ENCODE measurements around the gene GJB2. TPM values are rescaled to one million over a fixed set of nuclear protein-coding genes. Genes with fewer than 3 reads are reported as not detected.

GJB2 gene
- total RNA-seq (2014; rRNA removed; shearing (Covaris generic); ENCODE audit: low replicate concordance) = 0.13 TPM in 1 of 2 replicates, not detected in the other

DNA sequence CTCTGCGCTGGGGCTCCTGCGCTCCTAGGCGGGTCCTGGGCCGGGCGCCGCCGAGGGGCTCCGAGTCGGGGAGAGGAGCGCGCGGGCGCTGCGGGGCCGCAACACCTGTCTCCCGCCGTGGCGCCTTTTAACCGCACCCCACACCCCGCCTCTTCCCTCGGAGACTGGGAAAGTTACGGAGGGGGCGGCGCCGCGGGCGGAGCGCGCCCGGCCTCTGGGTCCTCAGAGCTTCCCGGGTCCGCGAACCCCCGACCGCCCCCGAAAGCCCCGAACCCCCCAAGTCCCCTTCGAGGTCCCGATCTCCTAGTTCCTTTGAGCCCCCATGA lies at the start of gene GJB2:
Gene GJB2, minus strand, starts transcription at position 103 of the 326 bp plus-strand sequence. CDS start 3,357 bp downstream, outside the sequence.
- H3K36me3 ChIP-seq = no peaks in the 10 kb centered on the region
- peaks cover 41% of the 10 kb centered on the region for H3K27me3 ChIP-seq
- peak within 1 kb of the TSS; percentile 40 for H3K4me3 ChIP-seq
- no peaks in the 10 kb centered on the region for H3K9me3 ChIP-seq
- DNase-seq = no peak

DNA sequence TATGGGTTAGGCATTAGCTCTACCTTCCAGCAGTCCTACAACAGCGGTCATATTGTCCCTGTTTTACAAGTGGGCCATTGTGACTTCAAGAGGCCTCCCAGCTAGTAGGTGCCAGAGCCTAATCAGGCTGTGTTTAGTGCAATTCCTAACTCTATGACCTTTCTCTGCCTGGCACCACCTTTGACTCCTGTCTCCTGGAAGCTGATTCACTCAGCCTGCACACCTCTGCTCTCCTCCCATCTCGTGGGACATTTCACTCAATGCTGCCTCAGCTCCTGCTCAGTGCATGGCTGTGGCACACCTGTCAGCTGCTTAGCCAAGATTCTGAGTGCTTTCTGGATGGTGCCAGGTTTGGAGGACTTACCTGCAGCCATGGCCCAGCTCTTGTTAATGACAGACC lies 48.9 kb upstream of the GJB2 start:
- H3K9me3 ChIP-seq = no peaks in the 10 kb centered on the region
- H3K36me3 ChIP-seq = no peaks in the 10 kb centered on the region
- no peak overlapping the region for H3K4me3 ChIP-seq
- no peaks in the 10 kb centered on the region for H3K27me3 ChIP-seq
- no peak for DNase-seq

DNA sequence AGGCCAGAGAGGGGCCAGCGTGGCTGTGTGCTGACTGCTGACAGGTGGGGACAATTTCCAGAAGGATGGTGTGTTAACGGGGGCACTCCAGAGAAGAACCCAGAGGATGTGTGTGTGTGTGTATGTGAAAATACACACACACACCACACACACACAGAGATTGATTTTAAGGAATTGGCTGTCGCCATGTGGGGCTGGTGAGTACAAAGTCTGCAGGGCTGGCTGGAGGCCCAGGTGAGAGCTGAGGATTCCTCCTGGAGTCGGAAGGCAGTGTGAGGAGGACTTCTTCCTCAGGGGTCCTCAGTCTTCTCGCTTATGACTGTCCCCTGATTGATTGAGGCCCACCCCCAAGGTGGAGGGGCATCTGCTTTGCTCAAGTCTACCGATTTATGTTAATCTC lies 47.0 kb upstream of the GJB2 start:
- no peak overlapping the region for H3K4me3 ChIP-seq
- no peaks in the 10 kb centered on the region for H3K27me3 ChIP-seq
- H3K36me3 ChIP-seq = no peaks in the 10 kb centered on the region
- H3K9me3 ChIP-seq = no peaks in the 10 kb centered on the region
- DNase-seq = no peak

DNA sequence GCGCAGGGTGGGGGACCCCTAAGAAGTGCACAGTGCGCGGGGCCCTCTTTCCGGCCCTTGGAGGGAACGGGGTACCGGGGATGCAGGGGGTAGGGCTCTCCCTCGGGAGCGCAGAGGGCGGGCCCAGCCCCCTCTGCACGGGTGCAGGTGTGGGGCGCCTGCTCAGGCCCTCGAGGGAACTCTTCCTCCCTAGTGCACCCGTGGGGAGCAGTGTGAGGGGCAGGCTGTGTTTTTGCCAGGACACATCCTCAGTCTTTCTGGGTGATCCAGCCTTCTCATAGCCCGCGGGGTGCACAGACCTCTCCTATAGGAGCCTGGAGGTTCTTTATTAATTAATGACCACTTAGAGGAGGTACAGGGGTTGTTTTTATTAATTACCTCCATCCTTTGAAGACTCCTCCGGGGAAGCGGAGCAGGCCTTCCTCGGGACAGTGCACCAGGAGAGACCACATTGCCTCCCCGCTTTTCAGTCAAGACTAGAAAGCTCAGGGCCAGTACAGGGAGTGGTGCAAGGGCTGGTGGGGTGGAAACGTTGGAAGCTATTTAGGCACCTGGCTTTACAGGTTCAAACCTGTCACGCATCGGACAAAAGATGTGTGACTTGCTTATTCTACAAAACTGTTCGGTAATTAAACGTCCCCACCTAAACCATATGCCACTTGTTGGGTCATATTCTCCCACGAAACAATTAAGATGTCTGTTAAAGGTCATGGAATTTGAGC lies 40.0 kb upstream of the GJB2 start:
- Histone ChIP-seq H3K4me3 (no peak overlapping the region), H3K36me3 (no peaks in the 10 kb centered on the region), H3K27me3 (no peaks in the 10 kb centered on the region; the same call in none of the 2 replicates), H3K9me3 (no peaks in the 10 kb centered on the region)
- DNase-seq = no peak

DNA sequence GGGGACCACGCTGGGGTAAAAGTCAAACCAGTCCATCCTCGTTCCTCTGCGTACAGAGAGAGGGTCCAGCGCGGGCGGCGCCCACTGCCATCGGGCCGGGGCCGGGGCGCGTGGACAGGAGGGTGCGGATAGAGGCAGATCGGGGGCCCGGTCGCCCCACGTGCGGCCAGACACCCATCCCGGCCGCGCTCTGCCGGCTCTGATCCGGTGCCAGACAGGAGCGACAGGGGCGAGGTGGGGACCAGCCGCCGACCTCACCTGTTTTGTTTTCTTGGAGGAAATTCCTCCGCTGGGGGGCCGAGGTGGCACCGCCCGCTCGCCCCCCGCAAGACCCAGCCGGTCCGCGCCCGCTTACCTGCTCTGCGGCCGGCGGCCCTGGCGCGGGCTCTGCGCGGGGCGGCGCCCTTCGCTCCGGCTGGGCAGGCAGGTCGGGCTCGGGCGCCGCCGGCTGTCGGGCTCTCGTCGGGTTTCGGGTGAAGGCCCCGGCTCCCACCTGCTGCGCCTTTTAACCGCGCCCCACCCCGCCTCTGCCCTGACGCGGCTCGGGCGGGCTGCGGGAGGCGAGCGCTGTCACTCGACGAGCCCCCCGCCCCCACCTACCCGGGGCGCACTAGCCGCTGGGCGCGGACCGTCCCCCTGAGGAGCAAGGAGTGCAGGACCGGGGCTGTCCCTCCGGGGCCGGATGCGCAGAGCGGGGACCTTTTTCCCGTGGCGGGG lies 39.3 kb upstream of the GJB2 start, which contains the start of gene GJB6:
Gene GJB6, minus strand, starts transcription at position 481 of the 717 bp plus-strand sequence. CDS start 8,839 bp downstream, outside the sequence.
- H3K4me3 ChIP-seq = no peak within 1 kb of the TSS
- no peaks in the 10 kb centered on the region for H3K9me3 ChIP-seq
- H3K27me3 ChIP-seq = no peaks in the 10 kb centered on the region; the same call in none of the 2 replicates
- H3K36me3 ChIP-seq = no peaks in the 10 kb centered on the region
- peak; percentile 10 for DNase-seq

DNA sequence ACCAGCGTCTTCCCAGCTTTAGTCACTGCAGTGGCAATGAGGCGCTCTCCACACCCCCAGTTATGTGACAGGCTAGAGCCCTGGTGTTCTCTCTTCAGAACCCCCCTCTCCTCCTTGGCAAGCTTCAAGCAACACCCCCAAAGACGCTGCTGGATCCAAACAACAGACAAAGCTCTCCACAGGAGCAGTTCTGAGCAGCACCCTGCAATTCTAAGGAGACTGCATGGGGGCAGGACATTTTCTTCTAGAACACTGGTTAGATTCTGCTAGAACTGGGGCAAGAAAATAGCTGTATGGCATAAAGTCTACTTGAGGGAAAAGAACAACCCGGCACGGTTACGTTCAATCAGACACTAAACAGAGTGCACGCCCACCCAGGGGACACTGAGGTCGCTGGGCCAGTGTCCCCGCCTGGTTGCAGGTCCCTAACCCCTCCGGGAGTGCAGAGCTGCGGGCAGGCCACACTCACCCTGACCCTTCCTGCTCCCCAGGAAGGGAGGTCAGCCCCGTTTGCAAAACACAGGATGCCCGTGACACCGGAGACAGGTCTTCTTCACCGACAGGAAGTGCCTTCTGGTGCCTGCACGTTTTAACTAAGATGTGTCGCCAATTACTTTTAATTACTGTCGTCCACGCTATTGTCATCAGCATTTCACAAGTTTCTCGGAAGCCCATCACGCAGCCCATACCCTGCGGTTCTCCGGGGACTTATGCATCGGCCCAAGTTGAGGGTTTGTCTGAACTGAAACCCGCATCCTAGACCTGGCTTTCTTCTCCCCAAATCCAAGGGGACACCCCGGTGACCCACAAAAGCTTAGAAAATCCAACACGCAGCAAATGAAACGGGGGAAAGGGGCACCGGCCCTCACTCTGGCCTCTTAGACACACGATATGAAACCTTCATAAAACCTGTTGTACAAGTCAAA lies 38.4 kb upstream of the GJB2 start:
- Histone ChIP-seq H3K27me3 (no peaks in the 10 kb centered on the region; the same call in none of the 2 replicates), H3K36me3 (no peaks in the 10 kb centered on the region), H3K9me3 (no peaks in the 10 kb centered on the region), H3K4me3 (no peak overlapping the region)
- no peak for DNase-seq

DNA sequence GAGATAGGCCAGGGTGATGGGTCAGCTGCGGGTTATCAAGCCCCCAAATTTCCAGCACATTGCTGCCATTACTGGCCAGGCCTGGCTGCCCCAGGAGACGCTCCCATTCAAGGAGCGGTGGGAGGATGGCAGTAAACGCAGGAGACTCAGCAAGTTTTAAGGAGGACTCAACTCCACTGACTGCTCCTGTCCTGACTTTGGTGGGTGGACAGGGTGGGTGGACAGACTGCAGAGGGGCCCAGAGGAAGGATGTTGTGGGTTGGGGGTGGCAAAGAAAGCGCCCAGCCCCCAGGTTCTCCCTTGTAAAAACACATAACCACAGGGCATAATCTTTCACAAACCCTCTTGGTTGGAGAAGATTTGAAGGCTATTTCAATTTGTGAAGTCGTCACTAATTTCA lies 35.0 kb upstream of the GJB2 start:
- Histone ChIP-seq H3K4me3 (no peak overlapping the region), H3K27me3 (no peaks in the 10 kb centered on the region; the same call in none of the 2 replicates), H3K9me3 (no peaks in the 10 kb centered on the region), H3K36me3 (no peaks in the 10 kb centered on the region)
- no peak for DNase-seq

DNA sequence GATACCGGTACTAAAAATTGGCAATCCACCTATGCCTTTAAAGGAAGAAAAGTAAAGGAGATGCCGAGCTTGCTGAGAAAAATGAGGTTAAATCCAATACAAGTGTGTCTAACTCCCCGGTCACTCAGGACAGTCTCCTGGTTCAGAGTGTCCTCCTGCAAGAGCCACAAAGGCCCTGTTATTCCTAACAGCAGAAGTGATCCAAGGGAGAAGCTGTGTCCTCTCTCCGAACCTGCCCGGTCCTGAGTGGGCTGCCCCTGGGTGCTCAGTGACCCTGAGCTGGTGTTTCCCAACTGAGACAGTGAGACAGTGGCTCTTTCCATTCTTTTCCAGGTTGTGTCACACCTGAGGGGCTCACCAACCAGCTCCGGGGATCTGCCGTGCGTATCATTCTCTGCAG lies 34.5 kb upstream of the GJB2 start:
- no peaks in the 10 kb centered on the region for H3K36me3 ChIP-seq
- no peaks in the 10 kb centered on the region; the same call in none of the 2 replicates for H3K27me3 ChIP-seq
- H3K4me3 ChIP-seq = no peak overlapping the region
- DNase-seq = no peak
- H3K9me3 ChIP-seq = no peaks in the 10 kb centered on the region

DNA sequence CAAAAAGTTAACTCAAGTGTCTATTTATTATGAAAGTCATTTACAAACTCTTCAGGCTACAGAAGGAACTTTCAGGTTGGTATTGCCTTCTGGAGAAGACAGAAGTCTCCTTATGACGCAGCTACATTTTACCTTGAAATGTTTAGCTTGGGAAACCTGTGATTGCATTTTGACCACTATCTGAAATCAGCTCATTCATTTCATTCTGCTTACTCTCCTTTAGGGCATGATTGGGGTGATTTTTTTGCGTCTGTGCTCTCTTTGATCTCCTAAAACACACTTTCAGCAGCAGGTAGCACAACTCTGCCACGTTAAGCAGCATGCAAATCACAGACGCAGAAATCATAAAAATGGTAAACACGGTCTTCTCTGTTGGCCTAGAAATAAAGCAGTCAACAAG lies 29.8 kb upstream of the GJB2 start:
- no peaks in the 10 kb centered on the region for H3K27me3 ChIP-seq
- no peak for DNase-seq
- H3K9me3 ChIP-seq = no peaks in the 10 kb centered on the region
- no peaks in the 10 kb centered on the region for H3K36me3 ChIP-seq
- H3K4me3 ChIP-seq = no peak overlapping the region

DNA sequence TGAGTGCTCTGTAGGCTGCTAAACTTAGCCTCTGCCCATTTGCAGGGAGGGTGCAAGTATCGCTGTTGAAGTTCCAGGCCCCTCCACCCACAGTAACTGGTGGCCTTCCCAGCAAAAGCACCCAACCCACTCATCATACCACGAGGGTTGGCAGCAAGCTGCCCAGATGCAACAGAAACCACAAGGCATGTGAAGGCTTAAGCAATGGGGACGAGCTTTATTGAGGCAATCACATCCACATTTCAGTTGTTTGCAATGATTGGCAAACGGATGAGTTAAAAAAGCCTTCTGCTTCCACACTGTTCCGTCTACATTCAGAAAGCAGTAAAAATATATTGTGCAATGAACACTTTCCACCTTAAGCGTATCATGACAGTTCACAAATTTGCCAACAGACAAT lies 29.0 kb upstream of the GJB2 start:
- no peaks in the 10 kb centered on the region for H3K27me3 ChIP-seq
- DNase-seq = no peak
- no peaks in the 10 kb centered on the region for H3K9me3 ChIP-seq
- no peak overlapping the region for H3K4me3 ChIP-seq
- no peaks in the 10 kb centered on the region for H3K36me3 ChIP-seq

DNA sequence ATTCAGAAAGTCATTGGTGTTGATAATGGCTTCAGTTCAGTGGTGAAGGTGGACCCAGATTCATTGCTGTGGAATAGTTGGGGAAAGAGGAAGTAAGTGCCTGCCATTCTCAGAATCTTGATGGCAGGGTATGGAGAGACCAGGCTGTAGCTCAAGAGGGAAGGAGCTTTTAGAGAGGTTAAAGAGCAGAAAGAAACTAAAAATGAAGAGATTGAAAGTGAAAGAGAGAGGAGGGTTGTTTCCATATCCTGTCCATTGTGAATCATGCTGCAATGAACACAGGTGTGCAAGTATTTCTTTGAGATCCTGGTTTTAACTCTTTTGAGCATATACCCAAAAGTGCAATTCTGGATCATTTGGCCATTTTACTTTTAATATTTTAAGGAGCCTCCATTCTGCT lies 26.8 kb upstream of the GJB2 start:
- Histone ChIP-seq H3K27me3 (peaks cover 10% of the 10 kb centered on the region), H3K4me3 (no peak overlapping the region), H3K9me3 (no peaks in the 10 kb centered on the region), H3K36me3 (no peaks in the 10 kb centered on the region)
- DNase-seq = no peak

DNA sequence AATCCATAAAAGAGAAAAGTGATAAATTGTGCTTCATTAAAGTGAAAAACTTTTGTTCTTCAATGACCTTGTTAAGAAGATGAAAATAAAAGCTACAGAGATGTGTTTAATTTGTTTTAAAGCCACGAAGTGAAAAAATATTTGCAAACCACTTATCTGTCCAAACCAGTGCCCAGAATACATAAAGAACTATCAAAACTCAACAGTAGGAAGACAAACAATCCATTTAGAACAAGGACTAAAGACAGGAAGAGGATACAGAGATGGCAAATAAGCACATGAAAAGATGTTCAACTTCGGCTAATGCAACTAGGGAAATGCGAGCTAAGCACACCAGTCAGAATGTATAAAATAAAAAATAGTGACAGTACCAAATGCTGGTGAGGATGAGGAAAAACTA lies 24.4 kb upstream of the GJB2 start:
- DNase-seq = no peak
- no peak overlapping the region for H3K4me3 ChIP-seq
- H3K27me3 ChIP-seq = peaks cover 10% of the 10 kb centered on the region
- H3K36me3 ChIP-seq = no peaks in the 10 kb centered on the region
- no peaks in the 10 kb centered on the region for H3K9me3 ChIP-seq

DNA sequence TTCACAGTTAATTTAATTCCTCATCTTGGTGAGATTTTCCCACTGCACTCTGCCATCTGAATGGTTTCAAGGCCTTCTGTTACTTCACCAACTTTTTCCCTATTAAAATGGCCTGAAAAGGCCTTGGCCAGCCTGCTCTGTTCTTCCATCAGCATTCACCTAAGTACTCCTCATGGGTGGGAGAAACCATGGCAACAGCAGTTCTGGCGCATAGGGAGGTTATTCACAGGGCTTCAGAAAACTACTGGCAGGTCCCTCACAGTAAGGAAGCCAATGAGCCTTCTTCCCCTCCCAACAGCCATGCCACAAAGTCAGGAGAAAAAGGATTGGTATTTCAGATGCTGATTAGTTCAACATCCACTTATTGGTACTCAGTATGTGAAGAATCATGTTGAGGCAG lies 17.2 kb upstream of the GJB2 start:
- Histone ChIP-seq H3K36me3 (no peaks in the 10 kb centered on the region), H3K27me3 (peaks cover 2% of the 10 kb centered on the region; the same call in 1 of the 2 replicates), H3K4me3 (no peak overlapping the region), H3K9me3 (no peaks in the 10 kb centered on the region)
- no peak for DNase-seq

DNA sequence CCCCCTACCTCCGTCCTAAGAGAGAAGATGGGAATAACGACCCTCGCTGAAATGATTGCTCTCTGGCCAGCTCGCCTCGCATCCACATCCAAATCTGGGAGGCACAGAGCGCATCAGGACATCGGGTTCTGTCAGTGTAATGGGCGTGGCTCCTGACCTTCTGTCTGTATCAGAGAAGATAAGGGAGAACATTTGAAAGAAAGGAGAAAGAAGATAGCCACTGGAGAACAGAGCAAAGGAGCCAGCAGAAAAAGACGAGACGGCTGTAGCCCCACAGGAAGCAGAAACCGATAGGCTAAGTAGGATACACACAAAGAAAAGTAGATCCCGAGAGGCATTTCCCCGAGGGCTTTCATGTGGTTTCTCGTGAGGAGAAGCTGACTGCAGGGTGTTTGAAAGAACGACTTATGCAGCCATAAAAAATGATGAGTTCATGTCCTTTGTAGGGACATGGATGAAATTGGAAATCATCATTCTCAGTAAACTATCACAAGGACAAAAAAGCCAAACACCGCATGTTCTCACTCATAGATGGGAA lies 14.0 kb upstream of the GJB2 start:
- Histone ChIP-seq H3K9me3 (peaks cover 4% of the 10 kb centered on the region; the same call in 1 of the 2 replicates), H3K4me3 (no peak overlapping the region), H3K27me3 (no peaks in the 10 kb centered on the region), H3K36me3 (no peaks in the 10 kb centered on the region)
- DNase-seq = no peak

DNA sequence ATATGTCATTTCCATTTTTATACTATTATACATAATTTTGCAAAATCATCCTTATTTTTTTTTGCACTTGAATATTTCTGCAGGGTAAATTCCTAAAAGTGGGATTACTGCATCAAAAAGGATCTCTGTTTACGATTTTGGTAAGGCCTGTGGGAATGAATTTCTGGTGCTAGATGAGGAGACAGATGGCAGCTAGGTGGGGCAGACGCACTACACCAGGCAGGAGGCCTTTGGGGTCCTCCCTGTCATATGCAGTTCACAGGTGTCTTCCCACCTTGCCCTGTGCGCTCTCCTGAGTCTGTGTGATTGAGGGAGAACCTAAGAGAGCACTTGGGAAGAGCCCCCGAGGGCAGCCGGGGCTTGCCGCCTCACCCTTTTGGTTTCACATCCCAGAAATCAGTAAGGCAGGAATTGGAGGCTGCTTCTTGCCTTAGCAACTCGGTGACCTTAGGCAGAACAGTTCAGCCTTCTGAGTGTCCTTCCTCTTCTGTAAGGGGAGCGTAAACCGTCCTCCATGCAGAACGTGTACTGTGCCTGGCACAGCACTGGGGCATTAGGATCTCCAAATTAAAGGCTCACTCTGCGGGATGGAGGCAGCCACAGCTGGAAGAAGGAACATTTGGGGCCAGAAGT lies 13.4 kb upstream of the GJB2 start:
- Histone ChIP-seq H3K36me3 (no peaks in the 10 kb centered on the region), H3K9me3 (peaks cover 9% of the 10 kb centered on the region; the same call in 1 of the 2 replicates), H3K27me3 (no peaks in the 10 kb centered on the region), H3K4me3 (no peak overlapping the region)
- no peak for DNase-seq

DNA sequence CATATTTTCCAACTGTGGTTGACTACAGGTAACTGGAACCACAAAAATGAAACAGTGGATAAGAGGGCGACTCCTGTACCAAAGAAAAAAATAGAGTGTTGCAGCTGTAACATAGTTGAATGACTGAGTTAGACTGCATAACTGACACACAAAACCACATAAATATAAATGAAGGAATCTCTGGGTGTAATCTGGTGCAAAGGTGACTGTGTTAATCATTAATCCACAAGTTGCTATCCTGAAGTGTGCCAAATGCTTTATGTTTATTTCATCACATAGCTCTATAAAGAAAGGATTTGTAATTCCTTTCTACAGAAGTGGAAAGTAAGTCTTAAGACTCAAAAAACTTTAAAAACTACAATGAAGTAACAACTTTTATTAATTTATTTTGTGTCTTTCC lies 6.0 kb upstream of the GJB2 start:
- DNase-seq = no peak
- H3K9me3 ChIP-seq = peaks cover 9% of the 10 kb centered on the region; the same call in 1 of the 2 replicates
- peaks cover 33% of the 10 kb centered on the region for H3K27me3 ChIP-seq
- H3K4me3 ChIP-seq = no peak overlapping the region
- no peaks in the 10 kb centered on the region for H3K36me3 ChIP-seq

All from MG63 (cell line).